Liver (tissue), 9 donors: ENCODE measurements around the gene CNTROB. TPM values are rescaled to one million over a fixed set of nuclear protein-coding genes. Genes with fewer than 3 reads are reported as not detected.

Experiments
- DNase-seq: peaks from one replicate; pipeline ENCODE4 v3.0.0-alpha.2; 2017; ENCODE audit warnings: low spot score
- H3K27ac ChIP-seq, 2 donors: one replicate each; pipeline ENCODE4 v1.7.0; 2013; ENCODE audit warnings: inconsistent platforms in 2 of 2, low read length in 2 of 2, control low read depth in 1 of 2, low read depth in 1 of 2, mild to moderate bottlenecking in 1 of 2
- H3K27me3 ChIP-seq, 4 donors: one replicate each; pipeline versions ENCODE4 v1.6.1 to v1.7.0; 2013; ENCODE audit warnings: low read length in 3 of 4, inconsistent platforms in 1 of 4, mild to moderate bottlenecking in 1 of 4, moderate library complexity in 1 of 4; ENCODE audit not compliant: control insufficient read depth in 4 of 4, insufficient read depth in 4 of 4
- H3K36me3 ChIP-seq, 4 donors: one replicate each; pipeline versions ENCODE4 v1.6.1 to v1.7.0; 2013; ENCODE audit warnings: low read length in 3 of 4, mild to moderate bottlenecking in 3 of 4, low read depth in 1 of 4, moderate library complexity in 1 of 4; ENCODE audit not compliant: control insufficient read depth in 4 of 4, insufficient read depth in 3 of 4
- H3K4me1 ChIP-seq, 4 donors: one replicate each; pipeline versions ENCODE4 v1.6.1 to v1.7.0; 2013; ENCODE audit warnings: low read length in 3 of 4, mild to moderate bottlenecking in 3 of 4, moderate library complexity in 1 of 4; ENCODE audit not compliant: control insufficient read depth in 4 of 4, insufficient read depth in 4 of 4
- H3K4me3 ChIP-seq, 3 donors: one replicate each; pipeline versions ENCODE4 v1.6.1 to v1.7.0; 2013; ENCODE audit warnings: low read length in 3 of 3, control low read depth in 1 of 3, low read depth in 1 of 3, mild to moderate bottlenecking in 1 of 3
- H3K9ac ChIP-seq, 2 donors: one replicate each; pipeline ENCODE4 v1.7.0; 2013; ENCODE audit warnings: low read length in 2 of 2, mild to moderate bottlenecking in 2 of 2, moderate library complexity in 2 of 2, control low read depth in 1 of 2, low read depth in 1 of 2
- H3K9me3 ChIP-seq, 4 donors: one replicate each; pipeline versions ENCODE4 v1.6.1 to v1.7.0; 2013; ENCODE audit warnings: low read length in 3 of 4; ENCODE audit not compliant: control insufficient read depth in 4 of 4
- EGR1 ChIP-seq, 2 donors: IDR thresholded peaks; 2 replicates each; pipeline ENCODE4 v1.6.1; 2016 to 2018; ENCODE audit warnings: antibody characterized with exemption in 2 of 2, low read depth in 2 of 2
- FOXA2 ChIP-seq: IDR thresholded peaks from 2 replicates; pipeline ENCODE4 v1.6.1; 2016; ENCODE audit warnings: antibody characterized with exemption
- GABPA ChIP-seq, 2 donors: IDR thresholded peaks in 1 of 2; conservative IDR thresholded peaks in 1 of 2; 2 replicates each; pipeline ENCODE4 v1.6.1; 2016; ENCODE audit warnings: antibody characterized with exemption in 2 of 2, mild to moderate bottlenecking in 1 of 2, moderate library complexity in 1 of 2
- HNF4A ChIP-seq, 2 donors: conservative IDR thresholded peaks; 2 replicates each; pipeline ENCODE4 v1.6.1; 2016; ENCODE audit warnings: antibody characterized with exemption in 2 of 2, mild to moderate bottlenecking in 2 of 2
- JUND ChIP-seq, 2 donors: IDR thresholded peaks; 2 replicates each; pipeline ENCODE4 v1.6.1; 2016; ENCODE audit warnings: antibody characterized with exemption in 2 of 2
- NR2F2 ChIP-seq: IDR thresholded peaks from 2 replicates; pipeline ENCODE4 v1.6.1; 2016; ENCODE audit warnings: antibody characterized with exemption
- RAD21 ChIP-seq, 2 donors: IDR thresholded peaks; 2 replicates each; pipeline ENCODE4 v1.6.1; 2016; ENCODE audit warnings: antibody characterized with exemption in 2 of 2, mild to moderate bottlenecking in 2 of 2
- RXRA ChIP-seq, 2 donors: IDR thresholded peaks; 2 replicates each; pipeline ENCODE4 v1.6.1; 2017 to 2018; ENCODE audit warnings: antibody characterized with exemption in 2 of 2, mild to moderate bottlenecking in 1 of 2
- SP1 ChIP-seq: IDR thresholded peaks from 2 replicates; pipeline ENCODE4 v1.6.1; 2018; ENCODE audit warnings: antibody characterized with exemption, mild to moderate bottlenecking
- YY1 ChIP-seq: IDR thresholded peaks from 2 replicates; pipeline ENCODE4 v1.6.1; 2016; ENCODE audit warnings: antibody characterized with exemption, mild to moderate bottlenecking
- WGBS: extraction: QIAGEN DNeasy Blood & Tissue Kit; methylation state at CpG from one replicate; pipeline ENCODE4 v1.1.7; 2013; 5-methylcytosine and 5-hydroxymethylcytosine counted together
- polyA plus RNA-seq, 2 donors: library from polyadenylated mRNA; stranded (reverse) in 1 of 2; unstranded in 1 of 2; fragments of 200-250 nt in 1 of 2; fragments of >200 nt in 1 of 2; fragmentation: Nextera tagmentation in 1 of 2; extraction: Ambion mirVana in 1 of 2; gene quantifications; one replicate each; pipeline versions ENCODE4 v1.2.1 to v1.2.3, GENCODE V29; 2013 to 2015
- total RNA-seq, 2 donors: library from RNA; depleted of rRNA; stranded (reverse); fragments of >200 nt; gene quantifications; one replicate each; pipeline ENCODE4 v1.2.3, GENCODE V29; 2014
- TF ChIP-seq, protein P1 (sequence below): IDR thresholded peaks from 2 replicates; pipeline ENCODE4 v1.6.1; 2016; ENCODE audit warnings: antibody characterized with exemption, mild to moderate bottlenecking
- TF ChIP-seq, protein P2 (sequence below): IDR thresholded peaks from 2 replicates; pipeline ENCODE4 v1.6.1; 2016; ENCODE audit warnings: antibody characterized with exemption
- TF ChIP-seq, protein P3 (sequence below): fragments of 150-350 bp; IDR thresholded peaks from 2 replicates; pipeline ENCODE4 v1.5.1; 2017; ENCODE audit warnings: improper control_type of control experiment, low read depth, low read length; ENCODE audit not compliant: missing input control
- TF ChIP-seq, protein P4 (sequence below): IDR thresholded peaks from 2 replicates; pipeline ENCODE4 v1.6.1; 2016; ENCODE audit warnings: antibody characterized with exemption
- donor health status: healthy.
- donor health status: healthy.
- donor health status: healthy.
- donor health status: healthy.
- donor health status: healthy.

Gene CNTROB
- total and polyA plus RNA-seq, 4 donors = 2.2 to 12.0 (median 8.6) TPM

DNA sequence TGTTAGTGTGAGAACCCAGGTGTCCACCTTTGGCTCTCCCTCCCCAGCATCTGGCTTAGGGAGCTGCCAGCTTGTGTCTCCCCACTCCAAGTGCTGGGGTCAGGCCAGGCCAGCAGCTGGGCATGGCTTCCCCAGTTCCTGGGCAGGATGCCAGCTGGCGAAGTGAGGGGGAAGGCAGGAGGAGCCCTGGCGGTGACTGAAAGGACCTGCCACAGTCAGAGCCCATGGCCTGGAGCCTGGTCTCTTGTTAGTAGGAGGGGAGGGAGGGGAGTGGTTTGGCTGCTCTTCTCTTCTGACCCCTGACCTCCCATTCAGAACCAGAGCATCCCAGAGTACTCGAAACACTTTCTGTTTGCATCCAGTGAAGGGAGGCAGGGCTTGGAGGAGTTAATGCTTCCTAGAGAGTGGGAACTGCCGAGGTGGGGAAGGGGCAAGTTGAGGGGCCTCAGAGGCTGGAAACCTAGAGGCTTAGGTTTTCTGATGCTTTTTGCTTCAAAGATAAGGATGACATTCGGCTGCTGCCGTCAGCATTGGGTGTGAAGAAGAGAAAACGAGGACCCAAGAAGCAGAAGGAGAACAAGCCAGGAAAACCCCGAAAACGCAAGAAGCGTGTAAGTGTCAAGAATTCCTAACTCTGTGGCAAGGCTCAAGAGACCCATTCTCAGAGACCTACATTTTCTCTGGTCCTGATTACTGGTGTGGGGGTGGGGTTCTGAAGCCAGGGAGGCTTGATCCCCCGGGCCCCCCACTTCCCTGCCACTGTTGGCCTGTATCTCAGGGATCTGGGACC, 42.6 kb upstream of the CNTROB start:
- H3K36me3 ChIP-seq = peaks cover 0 to 6% (median 0%) of the 10 kb centered on the region in 4 donors
- peaks cover 9 to 46% (median 42%) of the 10 kb centered on the region in 4 donors for H3K4me1 ChIP-seq
- DNase-seq = peak; percentile 67
- peak overlapping the region in 1 of 3 donors; percentile 44 for H3K4me3 ChIP-seq
- 36% methylated on average over 11 of the region's 11 CpGs for WGBS
- H3K9ac ChIP-seq = no peak overlapping the region
- TF ChIP-seq RAD21 (IDR thresholded peaks at IDR 0.05) (peak; percentile 49 to 68), YY1 (peak; percentile 57), GABPA (IDR thresholded peaks at IDR 0.05 in 1 of 2, conservative IDR thresholded peaks at IDR 0.05 in 1 of 2) (no peak), FOXA2 (no peak), NR2F2 (peak; percentile 95), HNF4A (conservative IDR thresholded peaks at IDR 0.05) (peak; percentile 54 to 65), EGR1 (IDR thresholded peaks at IDR 0.05; ENCODE audit: low read depth in 2 of 2) (peak in 1 of 2 donors; percentile 50), SP1 (peak; percentile 79), RXRA (IDR thresholded peaks at IDR 0.05) (peak; percentile 94 to 95), JUND (IDR thresholded peaks at IDR 0.05) (peak in 1 of 2 donors; percentile 36)
- TF ChIP-seq, protein P1, sequence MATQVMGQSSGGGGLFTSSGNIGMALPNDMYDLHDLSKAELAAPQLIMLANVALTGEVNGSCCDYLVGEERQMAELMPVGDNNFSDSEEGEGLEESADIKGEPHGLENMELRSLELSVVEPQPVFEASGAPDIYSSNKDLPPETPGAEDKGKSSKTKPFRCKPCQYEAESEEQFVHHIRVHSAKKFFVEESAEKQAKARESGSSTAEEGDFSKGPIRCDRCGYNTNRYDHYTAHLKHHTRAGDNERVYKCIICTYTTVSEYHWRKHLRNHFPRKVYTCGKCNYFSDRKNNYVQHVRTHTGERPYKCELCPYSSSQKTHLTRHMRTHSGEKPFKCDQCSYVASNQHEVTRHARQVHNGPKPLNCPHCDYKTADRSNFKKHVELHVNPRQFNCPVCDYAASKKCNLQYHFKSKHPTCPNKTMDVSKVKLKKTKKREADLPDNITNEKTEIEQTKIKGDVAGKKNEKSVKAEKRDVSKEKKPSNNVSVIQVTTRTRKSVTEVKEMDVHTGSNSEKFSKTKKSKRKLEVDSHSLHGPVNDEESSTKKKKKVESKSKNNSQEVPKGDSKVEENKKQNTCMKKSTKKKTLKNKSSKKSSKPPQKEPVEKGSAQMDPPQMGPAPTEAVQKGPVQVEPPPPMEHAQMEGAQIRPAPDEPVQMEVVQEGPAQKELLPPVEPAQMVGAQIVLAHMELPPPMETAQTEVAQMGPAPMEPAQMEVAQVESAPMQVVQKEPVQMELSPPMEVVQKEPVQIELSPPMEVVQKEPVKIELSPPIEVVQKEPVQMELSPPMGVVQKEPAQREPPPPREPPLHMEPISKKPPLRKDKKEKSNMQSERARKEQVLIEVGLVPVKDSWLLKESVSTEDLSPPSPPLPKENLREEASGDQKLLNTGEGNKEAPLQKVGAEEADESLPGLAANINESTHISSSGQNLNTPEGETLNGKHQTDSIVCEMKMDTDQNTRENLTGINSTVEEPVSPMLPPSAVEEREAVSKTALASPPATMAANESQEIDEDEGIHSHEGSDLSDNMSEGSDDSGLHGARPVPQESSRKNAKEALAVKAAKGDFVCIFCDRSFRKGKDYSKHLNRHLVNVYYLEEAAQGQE = peak; percentile 39
- TF ChIP-seq, protein P2, sequence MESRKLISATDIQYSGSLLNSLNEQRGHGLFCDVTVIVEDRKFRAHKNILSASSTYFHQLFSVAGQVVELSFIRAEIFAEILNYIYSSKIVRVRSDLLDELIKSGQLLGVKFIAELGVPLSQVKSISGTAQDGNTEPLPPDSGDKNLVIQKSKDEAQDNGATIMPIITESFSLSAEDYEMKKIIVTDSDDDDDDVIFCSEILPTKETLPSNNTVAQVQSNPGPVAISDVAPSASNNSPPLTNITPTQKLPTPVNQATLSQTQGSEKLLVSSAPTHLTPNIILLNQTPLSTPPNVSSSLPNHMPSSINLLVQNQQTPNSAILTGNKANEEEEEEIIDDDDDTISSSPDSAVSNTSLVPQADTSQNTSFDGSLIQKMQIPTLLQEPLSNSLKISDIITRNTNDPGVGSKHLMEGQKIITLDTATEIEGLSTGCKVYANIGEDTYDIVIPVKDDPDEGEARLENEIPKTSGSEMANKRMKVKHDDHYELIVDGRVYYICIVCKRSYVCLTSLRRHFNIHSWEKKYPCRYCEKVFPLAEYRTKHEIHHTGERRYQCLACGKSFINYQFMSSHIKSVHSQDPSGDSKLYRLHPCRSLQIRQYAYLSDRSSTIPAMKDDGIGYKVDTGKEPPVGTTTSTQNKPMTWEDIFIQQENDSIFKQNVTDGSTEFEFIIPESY = peak; percentile 51
- TF ChIP-seq, protein P3, sequence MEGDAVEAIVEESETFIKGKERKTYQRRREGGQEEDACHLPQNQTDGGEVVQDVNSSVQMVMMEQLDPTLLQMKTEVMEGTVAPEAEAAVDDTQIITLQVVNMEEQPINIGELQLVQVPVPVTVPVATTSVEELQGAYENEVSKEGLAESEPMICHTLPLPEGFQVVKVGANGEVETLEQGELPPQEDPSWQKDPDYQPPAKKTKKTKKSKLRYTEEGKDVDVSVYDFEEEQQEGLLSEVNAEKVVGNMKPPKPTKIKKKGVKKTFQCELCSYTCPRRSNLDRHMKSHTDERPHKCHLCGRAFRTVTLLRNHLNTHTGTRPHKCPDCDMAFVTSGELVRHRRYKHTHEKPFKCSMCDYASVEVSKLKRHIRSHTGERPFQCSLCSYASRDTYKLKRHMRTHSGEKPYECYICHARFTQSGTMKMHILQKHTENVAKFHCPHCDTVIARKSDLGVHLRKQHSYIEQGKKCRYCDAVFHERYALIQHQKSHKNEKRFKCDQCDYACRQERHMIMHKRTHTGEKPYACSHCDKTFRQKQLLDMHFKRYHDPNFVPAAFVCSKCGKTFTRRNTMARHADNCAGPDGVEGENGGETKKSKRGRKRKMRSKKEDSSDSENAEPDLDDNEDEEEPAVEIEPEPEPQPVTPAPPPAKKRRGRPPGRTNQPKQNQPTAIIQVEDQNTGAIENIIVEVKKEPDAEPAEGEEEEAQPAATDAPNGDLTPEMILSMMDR = peak; percentile 61
- TF ChIP-seq, protein P4, sequence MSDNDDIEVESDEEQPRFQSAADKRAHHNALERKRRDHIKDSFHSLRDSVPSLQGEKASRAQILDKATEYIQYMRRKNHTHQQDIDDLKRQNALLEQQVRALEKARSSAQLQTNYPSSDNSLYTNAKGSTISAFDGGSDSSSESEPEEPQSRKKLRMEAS = no peak
- H3K9me3 ChIP-seq = no peaks in the 10 kb centered on the region
- H3K27me3 ChIP-seq = no peaks in the 10 kb centered on the region
- peak overlapping the region; percentile 72 to 89 for H3K27ac ChIP-seq
